Measurements from ENCODE around the gene PSMB1. TPM values are rescaled to one million over a fixed set of nuclear protein-coding genes. Genes with fewer than 3 reads are reported as not detected.
"Not testable (repeated sequence)": the region's sequence is repeated elsewhere in the genome, so short reads cannot be mapped to it uniquely, and the experiment has no call there.

The PSMB1 gene
- total RNA-seq, 1 donor from 2014 or later: 234 TPM

GRCh38 chr6:170510631-170511030 is 42.5 kb downstream of the PSMB1 start:
- no peak for TF ChIP-seq CTCF (IDR thresholded peaks at IDR 0.05; ENCODE audit: insufficient read depth, low read length, severe bottlenecking)
- FAIRE-seq (no peak), DNase-seq (ENCODE audit: low read depth) (no peak)
- Histone ChIP-seq H3K27me3 (ENCODE audit: control insufficient read depth, insufficient read depth, low read length) (no peaks in the 10 kb centered on the region), H3K4me3 (ENCODE audit: low read depth, low read length) (no peak overlapping the region), H3K36me3 (ENCODE audit: control insufficient read depth, insufficient read depth, low read length) (no peaks in the 10 kb centered on the region)

GRCh38 chr6:170509723-170510018 is 43.4 kb downstream of the PSMB1 start:
- FAIRE-seq: no peak
- Histone ChIP-seq H3K36me3 (ENCODE audit: control insufficient read depth, insufficient read depth, low read length) (no peaks in the 10 kb centered on the region), H3K27me3 (ENCODE audit: control insufficient read depth, insufficient read depth, low read length) (no peaks in the 10 kb centered on the region), H3K4me3 (ENCODE audit: low read depth, low read length) (no peak overlapping the region)
- TF ChIP-seq CTCF (IDR thresholded peaks at IDR 0.05; ENCODE audit: insufficient read depth, low read length, severe bottlenecking): no peak
- no peak for DNase-seq (ENCODE audit: low read depth)

GRCh38 chr6:170508892-170509722 is 44.0 kb downstream of the PSMB1 start:
- not testable (repeated sequence) for DNase-seq (ENCODE audit: low read depth); H3K27me3 ChIP-seq (ENCODE audit: control insufficient read depth, insufficient read depth, low read length); H3K36me3 ChIP-seq (ENCODE audit: control insufficient read depth, insufficient read depth, low read length); H3K4me3 ChIP-seq (ENCODE audit: low read depth, low read length); FAIRE-seq

- H3K36me3 ChIP-seq (ENCODE audit: control insufficient read depth, insufficient read depth, low read length); H3K4me3 ChIP-seq (ENCODE audit: low read depth, low read length); H3K27me3 ChIP-seq (ENCODE audit: control insufficient read depth, insufficient read depth, low read length); FAIRE-seq; DNase-seq (ENCODE audit: low read depth): not testable (repeated sequence)
These were observed 44.8 kb downstream of the PSMB1 start for GRCh38 chr6:170508275-170508674.

GRCh38 chr6:170507728-170508127 is 45.4 kb downstream of the PSMB1 start:
- not testable (repeated sequence) for FAIRE-seq; DNase-seq (ENCODE audit: low read depth); H3K27me3 ChIP-seq (ENCODE audit: control insufficient read depth, insufficient read depth, low read length); H3K4me3 ChIP-seq (ENCODE audit: low read depth, low read length); H3K36me3 ChIP-seq (ENCODE audit: control insufficient read depth, insufficient read depth, low read length)

- Histone ChIP-seq H3K36me3 (ENCODE audit: control insufficient read depth, insufficient read depth, low read length) (no peaks in the 10 kb centered on the region), H3K4me3 (ENCODE audit: low read depth, low read length) (no peak overlapping the region), H3K27me3 (ENCODE audit: control insufficient read depth, insufficient read depth, low read length) (no peaks in the 10 kb centered on the region)
- DNase-seq (ENCODE audit: low read depth) (no peak), FAIRE-seq (no peak)
- TF ChIP-seq CTCF (IDR thresholded peaks at IDR 0.05; ENCODE audit: insufficient read depth, low read length, severe bottlenecking): no peak
These were observed 46.7 kb downstream of the PSMB1 start for GRCh38 chr6:170506446-170506845.

GRCh38 chr6:170505306-170505705 is 47.8 kb downstream of the PSMB1 start:
- Histone ChIP-seq H3K27me3 (ENCODE audit: control insufficient read depth, insufficient read depth, low read length) (no peaks in the 10 kb centered on the region), H3K36me3 (ENCODE audit: control insufficient read depth, insufficient read depth, low read length) (no peaks in the 10 kb centered on the region), H3K4me3 (ENCODE audit: low read depth, low read length) (no peak overlapping the region)
- no peak for TF ChIP-seq CTCF (IDR thresholded peaks at IDR 0.05; ENCODE audit: insufficient read depth, low read length, severe bottlenecking)
- no peak for FAIRE-seq
- DNase-seq (ENCODE audit: low read depth): no peak

Data from bronchial epithelial cell (primary cell).